Ascending aorta (tissue), 2 donors: ENCODE data around the gene CAMK2G. TPM values are rescaled to one million over a fixed set of nuclear protein-coding genes. Genes with fewer than 3 reads are reported as not detected.

ENCODE experiments used
- DNase-seq, 2 donors: peaks; one replicate each; pipeline ENCODE4 v3.0.0-alpha.2; 2019; ENCODE audit warnings: low spot score in 2 of 2
- H3K27ac ChIP-seq, 2 donors: fragments of 200-600 bp; sonication (generic); one replicate each; pipeline ENCODE4 v1.5.1; 2016 to 2017; ENCODE audit warnings: mild to moderate bottlenecking in 1 of 2
- H3K27me3 ChIP-seq: fragments of 200-600 bp; sonication (generic); one replicate; pipeline ENCODE4 v1.5.1; 2017
- H3K36me3 ChIP-seq, 2 donors: fragments of 200-600 bp; sonication (generic); one replicate each; pipeline ENCODE4 v1.5.1; 2016
- H3K4me1 ChIP-seq, 2 donors: fragments of 200-600 bp; sonication (generic); one replicate each; pipeline ENCODE4 v1.5.1; 2016 to 2017; ENCODE audit warnings: mild to moderate bottlenecking in 1 of 2
- H3K4me3 ChIP-seq, 2 donors: fragments of 200-600 bp; sonication (generic); one replicate each; pipeline ENCODE4 v1.5.1; 2016 to 2017; ENCODE audit warnings: mild to moderate bottlenecking in 1 of 2
- H3K9me3 ChIP-seq, 2 donors: fragments of 200-600 bp; sonication (generic); one replicate each; pipeline ENCODE4 v1.5.1; 2016
- intact Hi-C: fragments of 100-400 bp; cut with DNase I; formaldehyde crosslinking; loops from one replicate; pipeline ENCODE4 v1.15.1; 2023
- total RNA-seq: library from RNA; depleted of rRNA; stranded (reverse); fragments of >200 nt; gene quantifications from one replicate; pipeline ENCODE4 v1.1.0, GENCODE V29; 2016
- TF ChIP-seq, protein P1 (sequence below), 3 experiments: fragments of 200-600 bp in 2 of 3; fragments of 450-650 bp in 1 of 3; sonication (generic) in 2 of 3; IDR thresholded peaks; one replicate each; pipeline ENCODE4 v1.5.1; 2016 to 2019; ENCODE audit warnings: antibody characterized with exemption in 3 of 3, mild to moderate bottlenecking in 1 of 3, moderate library complexity in 1 of 3

Gene CAMK2G
- total RNA-seq, 1 donor from 2014 or later: 60.3 TPM

- intact Hi-C loops: no loop called here
These were observed 87.9 kb downstream of the CAMK2G start for GRCh38 chr10:73786512-73786885.

GRCh38 chr10:73785721-73786511 is 88.4 kb downstream of the CAMK2G start:
- peak overlapping the region; percentile 89 to 92 for H3K4me3 ChIP-seq
- H3K36me3 ChIP-seq: peaks cover 25% of the 10 kb centered on the region in 2 donors
- H3K27me3 ChIP-seq: no peaks in the 10 kb centered on the region
- H3K27ac ChIP-seq: peak overlapping the region; percentile 88 to 92
- no peaks in the 10 kb centered on the region for H3K9me3 ChIP-seq
- peak in 1 of 2 donors; percentile 72 for DNase-seq
- peaks cover 13 to 32% of the 10 kb centered on the region in 2 donors for H3K4me1 ChIP-seq
- intact Hi-C loops: loop anchor here (1.0 kb wide), 3 partner anchors 14 to 42 kb away; partner anchors contain the start of genes NDST2 and SEC24C
- TF ChIP-seq, protein P1, sequence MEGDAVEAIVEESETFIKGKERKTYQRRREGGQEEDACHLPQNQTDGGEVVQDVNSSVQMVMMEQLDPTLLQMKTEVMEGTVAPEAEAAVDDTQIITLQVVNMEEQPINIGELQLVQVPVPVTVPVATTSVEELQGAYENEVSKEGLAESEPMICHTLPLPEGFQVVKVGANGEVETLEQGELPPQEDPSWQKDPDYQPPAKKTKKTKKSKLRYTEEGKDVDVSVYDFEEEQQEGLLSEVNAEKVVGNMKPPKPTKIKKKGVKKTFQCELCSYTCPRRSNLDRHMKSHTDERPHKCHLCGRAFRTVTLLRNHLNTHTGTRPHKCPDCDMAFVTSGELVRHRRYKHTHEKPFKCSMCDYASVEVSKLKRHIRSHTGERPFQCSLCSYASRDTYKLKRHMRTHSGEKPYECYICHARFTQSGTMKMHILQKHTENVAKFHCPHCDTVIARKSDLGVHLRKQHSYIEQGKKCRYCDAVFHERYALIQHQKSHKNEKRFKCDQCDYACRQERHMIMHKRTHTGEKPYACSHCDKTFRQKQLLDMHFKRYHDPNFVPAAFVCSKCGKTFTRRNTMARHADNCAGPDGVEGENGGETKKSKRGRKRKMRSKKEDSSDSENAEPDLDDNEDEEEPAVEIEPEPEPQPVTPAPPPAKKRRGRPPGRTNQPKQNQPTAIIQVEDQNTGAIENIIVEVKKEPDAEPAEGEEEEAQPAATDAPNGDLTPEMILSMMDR (IDR thresholded peaks at IDR 0.05): no peak

More at GRCh38 chr10:73786512-73786885, 87.9 kb downstream of the CAMK2G start:
- Histone ChIP-seq H3K4me3 (peak overlapping the region; percentile 89 to 92), H3K27ac (peak overlapping the region; percentile 88 to 92), H3K27me3 (no peaks in the 10 kb centered on the region), H3K9me3 (no peaks in the 10 kb centered on the region), H3K36me3 (peaks cover 30 to 31% of the 10 kb centered on the region in 2 donors), H3K4me1 (peaks cover 11 to 29% of the 10 kb centered on the region in 2 donors)
- TF ChIP-seq, protein P1 (IDR thresholded peaks at IDR 0.05): no peak
- no peak for DNase-seq

DNA sequence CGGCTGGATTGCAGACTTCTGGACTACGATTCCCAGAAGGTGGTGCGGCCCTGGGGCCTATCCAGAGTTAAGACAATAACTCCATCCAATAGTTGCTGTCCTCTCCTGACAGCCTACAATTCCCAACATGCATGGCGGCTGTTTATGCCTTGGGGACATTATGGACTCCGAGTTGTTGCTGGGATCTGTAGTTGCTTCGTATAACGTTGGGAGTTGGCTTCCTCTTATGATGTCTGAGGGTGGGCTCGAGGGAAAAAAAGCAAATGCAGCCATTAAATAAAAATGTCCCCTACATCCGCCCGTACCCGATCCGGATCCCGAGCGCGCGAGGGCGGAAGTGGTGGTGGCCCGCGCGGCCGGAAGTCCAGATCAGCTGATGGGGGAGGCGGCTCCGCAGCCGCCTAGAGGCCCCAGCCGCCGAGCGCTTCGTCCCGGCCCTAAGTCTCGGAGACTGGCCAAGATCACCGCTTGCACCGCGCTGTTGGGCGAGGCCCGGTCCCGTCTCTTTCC is 89.1 kb downstream of the CAMK2G start, which contains the start of gene ZSWIM8:
Gene ZSWIM8, plus strand, starts transcription at position 396 of the 510 bp plus-strand sequence. CDS start 273 bp downstream, outside the sequence.
- intact Hi-C loops: loop anchor here (1.0 kb wide), 3 partner anchors 13 to 41 kb away; partner anchors contain the start of genes NDST2 and SEC24C
- TF ChIP-seq, protein P1 (IDR thresholded peaks at IDR 0.05): no peak
- Histone ChIP-seq H3K9me3 (no peaks in the 10 kb centered on the region), H3K27ac (peak within 1 kb of the TSS; percentile 88 to 92), H3K4me1 (peaks cover 15 to 35% of the 10 kb centered on the region in 2 donors), H3K27me3 (no peaks in the 10 kb centered on the region), H3K4me3 (peak within 1 kb of the TSS; percentile 89 to 92), H3K36me3 (peaks cover 19% of the 10 kb centered on the region in 2 donors)
- peak; percentile 81 to 96 for DNase-seq

GRCh38 chr10:73782749-73783085 is 91.6 kb downstream of the CAMK2G start:
- DNase-seq: no peak
- Histone ChIP-seq H3K27me3 (no peaks in the 10 kb centered on the region), H3K27ac (peak overlapping the region; percentile 93 to 96), H3K4me3 (peak overlapping the region; percentile 86 to 92), H3K9me3 (no peaks in the 10 kb centered on the region), H3K4me1 (peaks cover 15 to 31% of the 10 kb centered on the region in 2 donors), H3K36me3 (peaks cover 6 to 20% of the 10 kb centered on the region in 2 donors)
- intact Hi-C loops: no loop called here
- TF ChIP-seq, protein P1 (IDR thresholded peaks at IDR 0.05): no peak

- TF ChIP-seq, protein P1 (IDR thresholded peaks at IDR 0.05): no peak
- Histone ChIP-seq H3K9me3 (no peaks in the 10 kb centered on the region), H3K27me3 (no peaks in the 10 kb centered on the region), H3K4me3 (peak within 1 kb of the TSS; percentile 86 to 92), H3K4me1 (peaks cover 12 to 25% of the 10 kb centered on the region in 2 donors), H3K36me3 (peaks cover 6 to 20% of the 10 kb centered on the region in 2 donors), H3K27ac (peak within 1 kb of the TSS; percentile 93 to 96)
- intact Hi-C loops: no loop called here
- peak; percentile 65 to 95 for DNase-seq
These were observed 92.2 kb downstream of the CAMK2G start, which contains the start of gene CHCHD1 for GRCh38 chr10:73781879-73782748. Gene CHCHD1, plus strand, starts transcription at chr10:73782048. Its CDS starts 28 bp downstream, at chr10:73782076.
